Activated naive CD4-positive, alpha-beta T cell treated with anti-CD3 and anti-CD28 coated beads, Interleukin-2, amount 50 U/mL, for 72 hours (primary cell): Measurements from ENCODE around the gene BRINP2. TPM values are rescaled to one million over a fixed set of nuclear protein-coding genes. Genes with fewer than 3 reads are reported as not detected.

Experiments
- ATAC-seq, 2 donors: fragments of 150-1000 bp; cut with Tn5 transposase; 2 replicates each; pipeline ENCODE4 v1.10.0; 2021; ENCODE audit warnings: mild to moderate bottlenecking in 2 of 2, moderate library complexity in 2 of 2
- DNase-seq, 2 donors: peaks; one replicate each; pipeline ENCODE4 v3.0.0; 2021 to 2022; ENCODE audit warnings: low spot score in 2 of 2
- H3K27ac Mint-ChIP-seq, 2 donors: one replicate each; pipeline ENCODE4 v1.8.0; 2022; ENCODE audit warnings: mild to moderate bottlenecking in 2 of 2, mixed read lengths in 2 of 2
- H3K36me3 Mint-ChIP-seq, 2 donors: one replicate each; pipeline ENCODE4 v1.8.0; 2022; ENCODE audit warnings: mixed read lengths in 2 of 2
- H3K9me3 Mint-ChIP-seq, 2 donors: one replicate each; pipeline ENCODE4 v1.8.0; 2022; ENCODE audit warnings: mixed read lengths in 2 of 2
- total RNA-seq, 2 donors: library from RNA; stranded (reverse); gene quantifications; one replicate each; pipeline ENCODE4 v1.2.3, GENCODE V29; 2022

BRINP2 gene
- total RNA-seq, 2 donors from 2014 or later, result not detected

DNA sequence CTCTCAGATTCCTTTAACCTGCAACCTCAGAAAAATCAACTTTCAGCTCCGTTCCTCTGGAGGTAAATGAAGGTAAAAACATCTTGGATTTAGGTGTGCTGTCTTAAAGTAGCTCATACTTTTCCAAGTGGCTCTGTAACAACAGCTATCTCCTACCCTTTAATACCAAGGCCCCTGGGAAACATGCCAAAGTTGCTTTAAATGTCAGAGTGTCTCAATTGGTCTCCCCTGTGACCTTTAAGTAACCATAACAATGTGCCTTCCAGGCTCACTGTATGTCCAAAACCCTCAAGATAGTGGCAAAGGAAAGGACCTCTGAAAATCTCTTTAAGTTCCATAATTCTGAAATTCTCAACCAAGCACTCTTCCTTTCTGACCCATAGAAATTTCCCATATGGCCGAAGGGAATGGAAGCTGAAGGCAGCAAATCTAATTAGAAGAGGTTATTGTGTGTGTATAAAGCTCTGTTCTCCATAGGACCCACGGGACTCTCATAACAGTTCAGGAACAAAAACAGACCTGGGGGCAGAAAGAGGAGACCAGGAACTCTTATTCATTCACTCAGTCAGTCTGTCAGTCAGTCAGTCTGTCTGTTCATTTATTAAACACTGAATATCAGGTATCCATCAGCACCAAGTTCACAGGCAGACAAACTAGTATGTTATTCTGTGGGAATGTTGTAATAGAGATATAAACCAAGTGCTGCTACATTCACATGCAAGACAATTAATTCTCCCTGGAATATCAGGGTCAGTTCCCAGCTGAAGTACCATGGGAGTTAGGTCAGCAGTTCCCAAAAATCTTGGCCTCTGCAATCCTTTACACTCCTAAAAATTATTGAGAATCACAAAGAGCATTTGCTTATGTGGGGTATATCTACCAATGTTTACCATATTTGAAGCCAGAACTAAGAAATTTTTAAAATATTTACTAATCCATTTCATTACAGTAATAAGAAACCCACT lies 25.4 kb upstream of the BRINP2 start:
- no peak for ATAC-seq
- no peaks in the 10 kb centered on the region for H3K36me3 Mint-ChIP-seq
- no peak for DNase-seq
- no peak overlapping the region for H3K27ac Mint-ChIP-seq
- peaks cover 0 to 6% of the 10 kb centered on the region in 2 donors for H3K9me3 Mint-ChIP-seq

DNA sequence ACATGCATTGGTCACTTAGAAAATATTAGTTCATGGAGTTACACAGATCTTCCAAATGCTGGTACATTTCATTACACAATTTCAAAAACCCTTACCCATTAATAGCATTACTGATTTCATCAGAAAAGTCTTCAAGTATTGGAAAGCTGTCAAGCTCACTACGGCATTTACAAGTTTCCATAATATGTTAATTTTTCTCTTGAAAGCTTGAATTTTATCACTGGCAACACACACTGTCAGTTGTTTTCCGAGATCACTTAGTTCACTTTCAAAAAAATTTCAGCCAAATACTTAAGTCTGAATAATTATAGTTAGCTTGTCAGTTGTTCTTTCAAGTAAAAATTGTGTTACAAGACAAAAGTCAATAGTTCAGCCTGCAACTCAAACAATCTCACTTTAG lies 24.3 kb upstream of the BRINP2 start:
- no peak for ATAC-seq
- no peak for DNase-seq
- no peak overlapping the region for H3K27ac Mint-ChIP-seq
- peaks cover 0 to 6% of the 10 kb centered on the region in 2 donors for H3K9me3 Mint-ChIP-seq
- H3K36me3 Mint-ChIP-seq, result no peaks in the 10 kb centered on the region

DNA sequence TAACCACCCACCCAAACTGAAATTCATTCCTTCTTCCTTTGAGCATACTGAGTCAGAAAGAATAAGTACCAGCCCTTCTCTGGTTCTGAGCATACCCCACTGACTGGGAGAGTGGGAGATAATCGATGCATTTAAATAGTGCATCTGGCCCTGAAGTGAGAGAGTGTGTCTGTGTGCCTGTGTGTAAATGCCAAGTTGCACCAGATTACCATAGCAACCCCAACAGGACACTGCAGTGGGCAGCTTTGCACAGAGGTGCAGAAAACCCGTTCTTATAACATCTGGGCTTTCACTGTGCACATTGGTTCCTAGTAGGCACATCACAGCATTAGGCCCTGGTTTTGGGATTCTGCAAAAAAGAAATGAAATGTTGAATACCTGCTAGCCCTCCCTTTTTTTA lies 8.5 kb upstream of the BRINP2 start:
- peaks cover 8 to 17% of the 10 kb centered on the region in 2 donors for H3K36me3 Mint-ChIP-seq
- ATAC-seq, result no peak
- peaks cover 5 to 22% of the 10 kb centered on the region in 2 donors for H3K9me3 Mint-ChIP-seq
- DNase-seq, result no peak
- no peak overlapping the region for H3K27ac Mint-ChIP-seq

DNA sequence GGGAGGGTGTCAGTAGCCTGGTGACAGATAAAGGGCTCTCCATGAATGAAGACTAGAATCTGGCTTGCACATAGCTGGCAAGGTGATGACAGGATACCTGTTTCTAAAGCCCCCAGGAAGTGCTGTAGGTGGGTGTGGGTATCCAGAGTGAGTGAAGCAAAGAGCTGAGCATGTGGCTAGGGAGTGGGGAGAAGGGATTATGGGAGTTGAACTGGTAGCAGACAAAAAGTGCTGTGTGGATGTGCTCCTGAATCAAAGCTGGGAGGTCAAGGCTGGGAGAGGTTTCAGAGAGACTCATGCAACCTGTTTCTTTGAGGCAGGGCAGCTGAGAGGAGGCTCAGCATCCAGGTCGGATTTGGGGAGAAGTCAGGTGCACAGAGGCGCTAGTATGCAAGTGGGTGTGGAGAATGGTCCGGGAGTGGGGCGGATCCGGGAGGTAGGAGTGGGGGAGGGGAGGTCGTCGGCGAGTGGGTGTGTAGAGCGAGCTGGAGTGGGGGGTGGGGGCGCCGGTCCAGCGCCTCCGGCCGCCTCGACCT lies 6.8 kb upstream of the BRINP2 start:
- ATAC-seq, result no peak

DNA sequence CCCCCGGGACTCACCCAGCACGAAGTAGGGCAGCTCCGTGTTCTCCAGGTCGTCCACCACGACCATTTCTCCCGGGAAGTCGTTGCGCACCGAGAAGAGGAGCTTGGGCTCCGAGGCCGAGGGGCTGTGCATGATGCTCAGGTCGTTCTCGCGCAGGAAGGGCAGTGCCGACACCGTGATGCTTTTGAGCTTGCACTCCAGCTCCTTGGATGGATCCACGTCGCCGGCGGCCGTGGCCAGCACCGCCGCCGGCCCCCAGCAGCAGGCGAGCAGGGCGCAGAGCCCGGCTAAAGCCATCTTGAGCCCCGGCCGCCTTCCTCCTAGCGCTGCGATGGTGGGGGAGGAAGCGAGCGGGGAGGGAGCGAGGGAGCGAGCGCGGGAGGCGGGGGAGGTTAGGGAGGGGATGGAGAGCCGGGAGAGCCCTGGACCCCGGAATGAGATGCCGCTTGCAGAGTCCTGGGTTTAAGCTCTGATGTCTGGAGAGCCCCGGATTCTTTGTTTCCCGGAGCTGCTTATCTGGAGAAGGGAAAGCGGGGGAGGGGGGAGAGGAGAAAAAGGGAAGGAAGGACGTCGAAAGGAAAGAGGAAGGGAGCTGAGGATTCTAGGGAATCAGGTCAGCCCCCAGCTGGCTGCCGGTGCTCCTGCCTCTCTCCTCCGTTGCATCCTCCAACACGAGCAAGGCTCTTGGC lies 6.2 kb upstream of the BRINP2 start, which contains the start of gene ASTN1:
Gene ASTN1 (minus strand): TSS at position 333 of the 689 bp plus-strand sequence. CDS start 36 bp downstream, at position 297.
- DNase-seq (no peak), ATAC-seq (no peak)
- H3K36me3 Mint-ChIP-seq, result peaks cover 8 to 17% of the 10 kb centered on the region in 2 donors
- peaks cover 5 to 22% of the 10 kb centered on the region in 2 donors for H3K9me3 Mint-ChIP-seq
- H3K27ac Mint-ChIP-seq, result no peak within 1 kb of the TSS

More for the DNA sequence above, 6.8 kb upstream of the BRINP2 start:
- Mint-ChIP-seq H3K27ac (no peak overlapping the region), H3K36me3 (peaks cover 8 to 17% of the 10 kb centered on the region in 2 donors), H3K9me3 (peaks cover 5 to 22% of the 10 kb centered on the region in 2 donors)
- DNase-seq, result no peak

DNA sequence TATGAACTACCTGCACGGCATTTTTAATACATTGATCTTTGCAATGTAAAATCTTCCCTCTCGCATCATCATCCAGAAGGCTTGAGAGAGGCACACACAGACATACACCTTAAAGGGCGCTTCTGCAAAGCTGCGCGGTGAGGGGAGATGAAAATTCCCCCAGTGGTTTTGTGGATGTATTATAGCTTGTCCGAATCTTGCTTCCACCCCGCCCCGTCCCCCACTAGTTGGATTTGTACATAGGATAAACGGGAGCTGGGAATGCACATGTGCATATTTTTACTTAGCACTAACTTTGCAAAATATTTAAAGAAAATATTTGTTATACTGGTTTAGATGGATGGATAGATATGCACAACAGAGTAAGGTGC lies 5.7 kb upstream of the BRINP2 start:
- peaks cover 8 to 17% of the 10 kb centered on the region in 2 donors for H3K36me3 Mint-ChIP-seq
- ATAC-seq, result no peak
- peaks cover 5 to 22% of the 10 kb centered on the region in 2 donors for H3K9me3 Mint-ChIP-seq

DNA sequence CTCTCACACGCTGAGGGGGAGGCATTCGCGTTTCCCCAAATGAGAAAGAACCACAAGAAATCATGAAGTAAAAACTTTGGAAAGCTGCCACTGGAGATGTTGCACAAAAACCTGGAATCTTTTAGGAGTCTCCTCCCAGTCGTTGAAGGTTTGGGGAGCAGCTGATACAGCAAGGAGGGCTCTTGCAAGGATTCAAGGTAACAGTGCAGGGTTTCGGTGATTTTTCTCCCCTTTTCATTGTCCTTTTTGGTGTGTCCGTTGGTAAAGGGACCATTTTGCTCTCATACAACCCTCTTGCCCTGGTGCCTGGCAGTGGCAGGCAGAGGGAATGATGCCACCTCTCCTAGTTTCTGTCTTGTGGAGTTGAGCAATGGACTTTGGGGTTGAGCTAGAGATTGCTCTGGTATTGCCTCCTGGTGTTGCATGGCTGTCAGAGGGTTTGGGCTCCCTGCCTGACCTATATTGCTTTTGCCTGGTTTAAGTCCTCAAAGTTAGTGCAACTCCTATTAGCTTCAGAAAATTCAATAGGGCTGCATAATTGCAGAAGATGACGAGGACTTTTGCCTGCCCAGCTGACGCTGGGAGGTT lies 872 bp downstream of the BRINP2 start:
- Mint-ChIP-seq H3K36me3 (peaks cover 0 to 6% of the 10 kb centered on the region in 2 donors), H3K27ac (no peak overlapping the region)
- ATAC-seq, result no peak

More for the DNA sequence above, 5.7 kb upstream of the BRINP2 start:
- no peak for DNase-seq
- H3K27ac Mint-ChIP-seq, result no peak overlapping the region

DNA sequence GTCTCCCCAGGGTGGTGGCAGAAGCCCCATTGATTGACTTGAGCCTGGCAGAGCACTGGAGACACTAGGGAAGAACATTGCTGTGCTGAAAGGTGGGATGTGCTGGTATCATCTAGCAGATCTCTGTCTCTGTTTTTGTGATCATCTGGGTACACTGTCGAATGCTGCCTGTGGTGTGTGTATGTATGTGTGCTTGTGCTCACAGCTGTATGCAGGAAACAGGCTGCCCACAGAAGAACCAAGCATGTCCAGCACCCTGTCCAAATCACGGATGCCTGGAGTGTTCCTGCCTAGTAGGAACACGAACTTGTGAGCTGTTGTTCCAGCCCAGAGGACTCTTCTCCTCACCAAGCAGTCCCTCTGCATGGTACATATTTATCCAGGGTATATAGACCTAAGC lies 1.5 kb downstream of the BRINP2 start:
- ATAC-seq (no peak), DNase-seq (no peak)
- Mint-ChIP-seq H3K27ac (no peak overlapping the region), H3K36me3 (peaks cover 0 to 6% of the 10 kb centered on the region in 2 donors), H3K9me3 (peaks cover 0 to 7% of the 10 kb centered on the region in 2 donors)

More for the DNA sequence above, 872 bp downstream of the BRINP2 start:
- peaks cover 0 to 7% of the 10 kb centered on the region in 2 donors for H3K9me3 Mint-ChIP-seq
- DNase-seq, result no peak

DNA sequence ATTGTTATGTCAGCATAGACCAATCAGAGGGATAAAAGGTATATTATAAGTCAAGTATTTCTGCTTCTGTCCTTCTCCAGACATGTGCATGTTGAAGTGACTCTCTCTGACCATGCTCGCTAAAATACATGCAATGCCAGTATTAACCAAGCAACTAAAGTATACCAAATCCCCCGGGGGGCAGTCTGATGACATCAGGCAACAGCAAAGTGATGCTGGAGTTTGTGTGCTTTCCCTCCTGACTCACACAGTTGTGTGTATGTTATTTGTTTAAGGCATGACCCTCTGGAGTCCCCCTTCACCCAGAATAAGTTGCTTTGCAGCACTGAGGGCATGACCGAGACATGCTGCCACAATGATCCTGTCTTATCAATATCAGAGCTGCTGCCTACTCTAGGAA lies 2.1 kb downstream of the BRINP2 start:
- Mint-ChIP-seq H3K9me3 (peaks cover 0 to 7% of the 10 kb centered on the region in 2 donors), H3K36me3 (peaks cover 0 to 6% of the 10 kb centered on the region in 2 donors), H3K27ac (no peak overlapping the region)
- no peak for ATAC-seq
- DNase-seq, result no peak

DNA sequence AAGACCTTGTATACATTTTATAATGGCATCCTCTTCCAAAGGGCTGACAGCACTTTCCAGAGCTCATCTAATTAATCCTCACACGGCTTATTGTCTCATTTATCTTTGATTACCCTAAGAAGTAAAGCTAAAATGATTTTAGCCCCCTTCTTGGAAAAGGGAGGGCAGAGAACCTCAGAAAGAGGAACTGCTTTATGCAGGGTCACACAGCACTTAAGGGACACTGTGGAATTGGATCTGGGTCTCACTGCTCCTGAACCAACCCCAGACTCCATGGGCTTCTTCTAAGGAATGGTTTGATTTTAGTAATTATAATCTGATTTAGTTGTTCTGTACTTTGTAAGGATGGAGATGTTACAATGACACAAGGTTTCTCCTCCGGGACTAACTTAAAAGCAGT lies 3.2 kb downstream of the BRINP2 start:
- ATAC-seq, result no peak
- DNase-seq, result no peak
- Mint-ChIP-seq H3K36me3 (peaks cover 0 to 6% of the 10 kb centered on the region in 2 donors), H3K9me3 (peaks cover 0 to 14% of the 10 kb centered on the region in 2 donors), H3K27ac (no peak overlapping the region)

DNA sequence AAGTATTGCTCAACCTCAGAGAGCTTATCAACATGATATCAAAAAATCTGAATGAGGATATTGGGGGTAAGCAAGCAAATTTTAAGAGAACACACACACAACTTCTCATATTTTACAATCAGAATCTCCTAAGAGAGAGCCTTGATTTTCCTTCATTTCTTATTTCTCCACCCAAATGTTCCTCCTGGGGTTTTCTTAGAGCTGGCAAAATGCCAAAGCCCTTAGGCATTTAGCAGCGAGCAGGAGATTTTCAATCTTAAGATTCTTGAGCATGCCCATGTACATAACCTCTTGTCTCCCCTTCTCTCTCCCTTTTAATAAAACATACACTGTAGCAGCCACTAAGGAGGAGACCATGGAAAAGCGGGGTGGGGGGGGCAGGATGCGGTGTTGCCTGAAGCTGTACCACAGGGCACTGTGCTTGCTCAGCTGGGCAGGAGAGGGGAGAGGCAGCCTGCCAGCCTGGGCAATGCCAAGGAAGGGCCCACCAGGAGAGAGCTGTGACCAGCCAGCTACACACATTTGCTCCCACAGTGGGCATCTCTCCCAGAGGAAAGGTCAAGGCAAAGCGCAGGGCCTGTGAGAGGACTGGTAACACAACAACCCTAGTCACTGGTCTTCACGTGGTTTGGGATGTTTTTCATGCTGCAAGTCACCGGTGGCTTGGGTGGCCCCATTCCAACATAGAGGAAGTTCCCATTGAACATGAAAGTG lies 4.3 kb downstream of the BRINP2 start:
- ATAC-seq (no peak), DNase-seq (no peak)
- Mint-ChIP-seq H3K36me3 (peaks cover 0 to 6% of the 10 kb centered on the region in 2 donors), H3K27ac (no peak overlapping the region), H3K9me3 (peaks cover 0 to 14% of the 10 kb centered on the region in 2 donors)

DNA sequence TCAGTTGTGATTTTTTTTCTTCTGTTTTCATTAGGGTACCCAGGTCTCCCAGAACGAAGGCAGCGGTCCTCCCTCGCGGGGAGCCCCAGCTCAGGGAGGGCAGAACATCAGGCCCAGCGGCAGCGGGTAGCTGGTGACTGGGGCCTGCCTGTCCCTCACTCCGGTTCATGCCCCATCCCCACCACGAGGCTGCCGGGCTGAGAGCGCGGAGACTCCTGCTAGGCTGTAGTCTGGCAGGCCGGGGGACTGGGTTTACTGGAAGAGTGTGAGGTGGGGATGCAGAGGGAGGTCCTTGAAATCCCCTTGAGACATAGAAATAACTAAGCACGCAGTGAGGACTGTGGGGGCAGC lies 10.5 kb downstream of the BRINP2 start:
- H3K27ac Mint-ChIP-seq, result no peak overlapping the region
- H3K9me3 Mint-ChIP-seq, result peaks cover 0 to 10% of the 10 kb centered on the region in 2 donors
- DNase-seq, result no peak
- no peak for ATAC-seq
- H3K36me3 Mint-ChIP-seq, result peaks cover 0 to 4% of the 10 kb centered on the region in 2 donors

DNA sequence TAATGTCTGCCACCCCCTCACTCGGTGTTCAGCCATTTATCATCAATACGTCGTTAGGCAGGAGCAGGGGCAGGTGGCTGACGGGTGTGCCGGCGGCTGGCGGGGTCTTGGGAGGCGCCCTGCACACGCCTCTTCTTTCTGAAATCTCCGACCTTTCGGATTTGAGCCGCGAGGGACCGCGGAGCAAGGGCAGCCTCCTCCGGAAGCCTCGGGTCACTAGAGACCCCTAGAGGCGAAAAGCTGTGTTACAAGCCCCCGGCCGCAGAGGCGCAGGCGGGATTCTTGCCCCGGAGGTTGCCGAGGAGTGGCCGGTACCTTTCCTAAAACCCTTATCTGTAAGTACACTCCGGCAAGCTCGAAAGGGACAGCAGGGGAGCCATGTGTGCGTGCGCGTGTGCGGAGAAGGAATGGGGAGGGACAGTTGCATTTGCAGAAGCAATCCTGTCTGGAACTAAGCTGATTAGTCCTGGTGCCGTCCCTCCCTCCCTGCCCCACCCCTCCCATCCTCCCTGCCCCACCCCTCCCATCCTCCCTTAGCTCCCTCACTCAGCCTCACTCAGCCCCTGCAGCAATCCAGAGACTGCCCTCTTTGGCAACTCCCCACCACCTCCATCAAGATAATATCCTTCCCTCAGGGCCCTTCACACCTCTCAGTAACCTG lies 11.0 kb downstream of the BRINP2 start:
- Mint-ChIP-seq H3K9me3 (peaks cover 0 to 7% of the 10 kb centered on the region in 2 donors), H3K27ac (no peak overlapping the region), H3K36me3 (peaks cover 0 to 4% of the 10 kb centered on the region in 2 donors)
- peak in 1 of 2 donors; percentile 62 for DNase-seq
- peak in 1 of 2 donors; percentile 72 for ATAC-seq

DNA sequence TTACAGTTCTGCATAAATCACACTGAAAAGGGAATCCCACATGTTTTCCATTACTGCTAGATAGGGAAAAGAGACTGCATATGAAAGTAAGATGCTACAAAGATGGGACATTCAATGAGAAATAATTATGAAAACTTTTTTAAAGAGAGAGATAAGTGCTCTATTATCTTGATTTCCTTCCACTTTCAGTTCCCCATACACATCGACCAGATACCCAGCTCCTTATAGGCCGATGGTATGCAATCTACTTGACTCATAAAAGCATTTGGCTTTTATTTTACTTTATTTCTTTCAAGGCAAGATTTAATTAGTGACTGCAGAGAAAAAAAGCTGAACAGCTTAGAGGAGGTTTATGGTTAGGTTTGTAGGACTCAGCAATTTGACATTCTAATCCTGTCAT lies 13.1 kb downstream of the BRINP2 start:
- Mint-ChIP-seq H3K36me3 (peaks cover 0 to 4% of the 10 kb centered on the region in 2 donors), H3K27ac (no peak overlapping the region), H3K9me3 (peaks cover 4 to 10% of the 10 kb centered on the region in 2 donors)
- DNase-seq, result no peak
- no peak for ATAC-seq

DNA sequence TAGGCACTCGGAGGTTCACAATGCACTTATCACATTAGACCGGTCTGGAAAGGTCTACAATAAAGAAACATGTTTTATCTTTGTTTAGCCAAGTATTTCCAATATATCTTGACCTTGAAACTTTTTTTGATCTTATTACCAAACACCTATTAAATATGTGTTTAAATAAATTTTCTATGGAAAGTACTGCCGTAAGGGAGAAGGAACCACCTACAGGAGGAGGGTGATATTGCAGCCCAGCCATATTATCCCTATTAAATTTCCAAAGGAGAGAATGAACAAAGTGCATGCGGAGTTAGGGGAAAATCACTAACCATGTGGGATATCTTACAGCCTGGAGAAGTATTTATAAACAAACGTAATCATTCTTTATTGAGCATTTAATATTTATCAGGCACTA lies 14.5 kb downstream of the BRINP2 start:
- DNase-seq, result no peak
- H3K36me3 Mint-ChIP-seq, result peaks cover 0 to 4% of the 10 kb centered on the region in 2 donors
- no peak for ATAC-seq
- peaks cover 4 to 12% of the 10 kb centered on the region in 2 donors for H3K9me3 Mint-ChIP-seq
- no peak overlapping the region for H3K27ac Mint-ChIP-seq
